Measurements from ENCODE around the gene PLA2G1B.

DNA sequence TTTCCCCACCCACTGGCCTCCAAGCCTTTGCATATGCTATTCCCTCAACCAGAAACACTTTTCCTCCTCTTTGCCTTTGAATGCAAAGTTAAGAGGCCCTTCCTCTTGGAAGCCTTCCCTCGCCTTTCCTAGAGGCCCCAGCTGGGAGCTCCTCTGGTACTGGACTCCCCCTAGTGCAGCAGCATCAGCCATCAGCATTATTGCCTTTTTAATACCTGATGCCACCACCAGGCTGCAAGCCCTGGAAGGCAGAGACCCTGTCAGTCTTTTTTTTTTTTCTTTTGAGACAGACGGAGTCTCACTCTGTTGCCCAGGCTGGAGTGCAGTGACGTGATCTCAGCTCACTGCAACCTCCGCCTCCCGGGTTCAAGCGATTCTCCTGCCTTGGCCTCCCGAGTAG lies 19.1 kb upstream of the PLA2G1B start:
- TF ChIP-seq, protein P1, sequence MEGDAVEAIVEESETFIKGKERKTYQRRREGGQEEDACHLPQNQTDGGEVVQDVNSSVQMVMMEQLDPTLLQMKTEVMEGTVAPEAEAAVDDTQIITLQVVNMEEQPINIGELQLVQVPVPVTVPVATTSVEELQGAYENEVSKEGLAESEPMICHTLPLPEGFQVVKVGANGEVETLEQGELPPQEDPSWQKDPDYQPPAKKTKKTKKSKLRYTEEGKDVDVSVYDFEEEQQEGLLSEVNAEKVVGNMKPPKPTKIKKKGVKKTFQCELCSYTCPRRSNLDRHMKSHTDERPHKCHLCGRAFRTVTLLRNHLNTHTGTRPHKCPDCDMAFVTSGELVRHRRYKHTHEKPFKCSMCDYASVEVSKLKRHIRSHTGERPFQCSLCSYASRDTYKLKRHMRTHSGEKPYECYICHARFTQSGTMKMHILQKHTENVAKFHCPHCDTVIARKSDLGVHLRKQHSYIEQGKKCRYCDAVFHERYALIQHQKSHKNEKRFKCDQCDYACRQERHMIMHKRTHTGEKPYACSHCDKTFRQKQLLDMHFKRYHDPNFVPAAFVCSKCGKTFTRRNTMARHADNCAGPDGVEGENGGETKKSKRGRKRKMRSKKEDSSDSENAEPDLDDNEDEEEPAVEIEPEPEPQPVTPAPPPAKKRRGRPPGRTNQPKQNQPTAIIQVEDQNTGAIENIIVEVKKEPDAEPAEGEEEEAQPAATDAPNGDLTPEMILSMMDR (conservative IDR thresholded peaks at IDR 0.05; ENCODE audit: low read length) = no peak; the same call in 1 of the 2 replicates
- no peak for TF ChIP-seq EZH2phosphoT487 (IDR thresholded peaks at IDR 0.05; ENCODE audit: borderline replicate concordance)

All from Loucy (cell line).